Umbilical cord (tissue), 2 donors: ENCODE results near the gene GAL3ST1. TPM values are rescaled to one million over a fixed set of nuclear protein-coding genes. Genes with fewer than 3 reads are reported as not detected.

Experiments used
- DNase-seq: peaks from one replicate; pipeline ENCODE4 v3.0.0-alpha.2; 2015; ENCODE audit warnings: low spot score
- total RNA-seq: library from RNA; depleted of rRNA; stranded (reverse); fragments of >200 nt; gene quantifications from one replicate; pipeline ENCODE4 v1.2.3, GENCODE V29; 2014; ENCODE audit warnings: low replicate concordance; ENCODE audit not compliant: insufficient read depth

Gene GAL3ST1
- total RNA-seq, 1 donor from 2014 or later: not detected

- DNase-seq: no peak
Measured at GRCh38 chr22:30535182-30535581, 39.3 kb downstream of the GAL3ST1 start.

- DNase-seq: no peak
Measured at GRCh38 chr22:30531651-30532608, 42.5 kb downstream of the GAL3ST1 start.

DNA sequence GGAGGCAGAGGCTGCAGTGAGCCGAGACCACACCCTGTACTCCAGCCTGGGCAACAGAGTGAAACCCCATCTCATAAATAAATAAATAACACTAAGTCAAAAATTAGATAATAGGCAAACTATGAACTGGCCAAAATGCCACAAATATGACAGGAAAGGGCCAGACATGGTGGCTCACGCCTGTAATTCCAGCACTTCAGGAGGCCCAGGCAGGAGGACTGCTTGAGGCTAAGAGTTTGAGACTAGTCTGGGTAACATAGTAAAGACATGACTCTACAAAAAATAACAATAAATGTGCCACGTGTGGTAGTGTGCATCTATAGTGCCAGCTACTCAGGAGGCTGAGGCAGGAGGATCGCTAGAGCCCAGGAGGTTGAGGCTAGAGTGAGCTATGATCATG is 47.8 kb downstream of the GAL3ST1 start:
- no peak for DNase-seq

GRCh38 chr22:30523646-30524489 is 50.6 kb downstream of the GAL3ST1 start:
- peak; percentile 7 for DNase-seq

- DNase-seq: no peak
Measured at GRCh38 chr22:30521368-30522156, 52.9 kb downstream of the GAL3ST1 start.

DNA sequence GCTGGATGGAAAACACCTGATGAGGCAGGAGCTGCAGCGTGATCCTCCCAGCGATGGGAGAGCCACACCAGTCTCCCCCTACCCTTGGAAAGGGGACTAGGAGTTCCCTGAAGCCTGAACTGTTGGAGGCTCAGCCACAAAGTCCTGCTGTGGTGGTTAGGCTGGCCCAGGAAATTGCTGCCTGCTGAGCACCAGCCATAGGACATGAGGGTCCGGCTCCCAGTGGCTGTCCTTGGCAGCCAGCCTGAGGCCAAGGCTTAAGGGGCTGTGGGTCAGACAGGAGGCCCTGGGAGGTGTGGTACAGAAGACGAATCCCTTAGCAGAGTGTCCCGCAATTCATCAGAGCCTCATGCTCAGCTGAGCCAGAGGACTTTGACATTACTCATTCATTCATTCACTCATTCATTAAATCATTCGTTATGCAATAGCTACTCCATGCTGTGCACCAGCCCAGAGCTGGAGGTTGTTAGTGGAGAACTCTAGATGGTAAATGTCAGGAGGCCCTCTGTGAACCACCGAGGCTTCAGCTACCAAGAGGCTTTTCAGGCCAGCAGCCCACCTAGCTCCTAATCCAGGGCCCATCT is 54.5 kb downstream of the GAL3ST1 start:
- no peak for DNase-seq

GRCh38 chr22:30516731-30517130 is 57.7 kb downstream of the GAL3ST1 start:
- no peak for DNase-seq

GRCh38 chr22:30516273-30516672 is 58.2 kb downstream of the GAL3ST1 start:
- DNase-seq: no peak

DNA sequence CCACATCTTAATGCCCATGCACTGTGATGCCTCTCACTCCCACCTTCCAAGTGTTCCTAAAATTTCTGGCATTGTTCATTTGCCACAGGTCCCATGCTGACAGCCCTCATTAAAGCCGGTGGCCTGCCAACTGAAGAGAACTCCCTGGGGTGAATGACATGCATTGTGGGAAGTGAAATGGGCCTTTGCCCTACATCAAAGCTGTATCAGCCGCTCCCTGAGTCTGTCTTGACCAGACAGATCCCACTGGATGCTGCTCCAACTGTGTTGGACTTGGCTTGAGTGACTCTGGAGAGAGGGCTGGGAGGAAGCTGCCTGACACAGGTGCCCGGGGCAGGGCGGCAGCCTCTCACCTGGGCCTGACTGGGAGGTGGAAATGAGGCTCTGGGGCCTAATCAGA is 60.2 kb downstream of the GAL3ST1 start:
- DNase-seq: no peak

GRCh38 chr22:30513462-30513861 is 61.0 kb downstream of the GAL3ST1 start:
- DNase-seq: no peak

DNA sequence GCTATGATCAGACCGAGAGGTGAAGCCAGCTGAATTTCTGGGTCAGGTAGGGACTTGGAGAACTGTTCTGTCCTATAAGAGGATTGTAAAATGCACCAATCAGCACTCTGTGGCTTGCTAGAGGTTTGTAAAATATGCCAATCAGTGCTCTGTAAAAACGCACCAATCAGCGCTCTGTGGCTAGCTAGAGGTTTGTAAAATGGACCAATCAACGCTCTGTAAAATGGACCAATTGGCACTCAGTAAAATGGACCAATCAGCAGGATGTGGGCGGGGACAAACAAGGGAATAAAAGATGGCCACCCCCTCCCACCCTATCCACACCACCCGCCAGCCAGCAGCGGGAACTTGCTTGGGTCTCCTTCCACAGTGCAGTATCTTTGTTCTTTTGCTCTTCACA is 62.6 kb downstream of the GAL3ST1 start:
- no peak for DNase-seq

- DNase-seq: no peak
Measured at GRCh38 chr22:30511109-30511508, 63.4 kb downstream of the GAL3ST1 start.

DNA sequence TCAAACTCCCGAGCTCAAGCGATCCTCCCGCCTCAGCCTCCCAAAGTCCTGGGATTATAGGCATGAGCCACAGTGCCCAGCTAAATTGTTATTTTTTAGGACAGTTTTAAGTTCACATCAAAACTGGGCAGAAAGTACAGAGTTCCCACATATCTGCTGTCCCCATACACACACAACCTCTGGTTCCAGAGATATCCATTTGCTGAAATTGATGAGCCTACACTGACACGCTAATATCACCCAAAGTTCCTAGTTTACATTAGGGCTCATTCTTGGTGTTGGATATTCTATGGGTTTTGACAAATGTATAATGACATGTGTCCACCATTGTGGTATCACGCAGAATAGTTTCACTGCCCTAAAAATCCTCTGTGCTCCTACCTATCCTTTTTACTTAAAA is 66.2 kb downstream of the GAL3ST1 start:
- no peak for DNase-seq

DNA sequence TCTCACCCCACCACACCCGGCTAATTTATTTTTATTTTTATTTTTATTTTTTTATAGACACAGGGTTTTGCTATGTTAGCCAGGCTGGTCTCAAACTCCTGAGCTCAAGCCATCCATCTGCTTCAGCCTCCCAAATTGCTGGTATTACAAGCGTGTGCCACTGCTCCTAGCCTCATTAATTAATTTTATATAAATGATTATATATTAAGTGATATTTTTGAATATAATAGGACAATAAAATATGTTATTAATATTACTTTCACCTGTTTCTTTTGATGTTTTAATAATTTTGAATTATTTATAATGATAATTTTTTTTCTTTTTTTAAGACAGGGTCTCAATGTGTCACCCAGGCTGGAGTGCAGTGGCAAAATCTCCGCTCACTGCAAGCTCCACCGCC is 66.8 kb downstream of the GAL3ST1 start:
- DNase-seq: no peak

DNA sequence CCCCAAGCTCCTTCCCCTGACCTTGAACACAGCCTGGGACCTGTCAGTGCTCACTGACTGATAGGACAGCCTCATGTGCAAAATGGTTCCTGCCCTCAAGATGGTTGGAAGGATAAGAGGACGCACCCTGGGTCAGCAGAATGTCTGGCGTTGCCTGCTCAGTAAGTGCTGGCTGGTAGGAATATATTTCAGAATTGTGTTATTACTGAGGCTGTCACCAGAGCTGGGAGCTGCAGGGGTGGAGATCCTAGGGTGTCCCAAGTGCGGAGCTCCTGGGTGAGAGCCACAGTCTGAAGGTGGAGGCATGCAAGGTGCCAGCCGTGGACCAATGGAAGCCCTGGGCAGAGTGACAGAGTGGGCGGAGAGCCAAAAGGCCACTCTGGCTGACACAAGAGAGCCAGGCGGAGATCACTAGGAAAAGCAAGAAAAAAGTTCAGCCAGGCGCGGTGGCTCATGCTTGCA is 67.9 kb downstream of the GAL3ST1 start:
- no peak for DNase-seq

Other genes with a start within 250 kb of the GAL3ST1 start
- 40.0 TPM for gene TBC1D10A, start 247.7 kb downstream of the GAL3ST1 start, total RNA-seq
- gene SF3A1, start 217.8 kb downstream of the GAL3ST1 start, total RNA-seq: 27.7 TPM
- 1.7 TPM for gene CCDC157, start 217.7 kb downstream of the GAL3ST1 start, total RNA-seq
- gene RNF215, start 187.3 kb downstream of the GAL3ST1 start, total RNA-seq: 30.1 TPM
- gene SEC14L2, start 177.6 kb downstream of the GAL3ST1 start, total RNA-seq: 0.48 TPM
- 7.9 TPM for gene MTFP1, start 148.9 kb downstream of the GAL3ST1 start, total RNA-seq
- gene SEC14L3, start 102.6 kb downstream of the GAL3ST1 start, total RNA-seq: 2.9 TPM
- gene SEC14L4, start 69.0 kb downstream of the GAL3ST1 start, total RNA-seq: not detected
- gene SEC14L6, start 27.9 kb downstream of the GAL3ST1 start, total RNA-seq: 2.4 TPM
- 43.1 TPM for gene PES1, start 17.2 kb upstream of the GAL3ST1 start, total RNA-seq
- 3.1 TPM for gene TCN2, start 32.5 kb upstream of the GAL3ST1 start, total RNA-seq
- gene SLC35E4, start 61.1 kb upstream of the GAL3ST1 start, total RNA-seq: 1.2 TPM
- gene DUSP18, start 93.2 kb upstream of the GAL3ST1 start, total RNA-seq: 9.1 TPM
- gene OSBP2, start 120.2 kb upstream of the GAL3ST1 start, total RNA-seq: 16.9 TPM